HG02981 (cell line): ENCODE data around the gene ZNF423.

ENCODE experiments used
- ATAC-seq: cut with Tn5 transposase; IDR thresholded peaks from one replicate; pipeline ENCODE4 v1.9.1; 2021; ENCODE audit warnings: mild to moderate bottlenecking, moderate library complexity; ENCODE audit not compliant: unreplicated experiment

The ZNF423 gene

DNA sequence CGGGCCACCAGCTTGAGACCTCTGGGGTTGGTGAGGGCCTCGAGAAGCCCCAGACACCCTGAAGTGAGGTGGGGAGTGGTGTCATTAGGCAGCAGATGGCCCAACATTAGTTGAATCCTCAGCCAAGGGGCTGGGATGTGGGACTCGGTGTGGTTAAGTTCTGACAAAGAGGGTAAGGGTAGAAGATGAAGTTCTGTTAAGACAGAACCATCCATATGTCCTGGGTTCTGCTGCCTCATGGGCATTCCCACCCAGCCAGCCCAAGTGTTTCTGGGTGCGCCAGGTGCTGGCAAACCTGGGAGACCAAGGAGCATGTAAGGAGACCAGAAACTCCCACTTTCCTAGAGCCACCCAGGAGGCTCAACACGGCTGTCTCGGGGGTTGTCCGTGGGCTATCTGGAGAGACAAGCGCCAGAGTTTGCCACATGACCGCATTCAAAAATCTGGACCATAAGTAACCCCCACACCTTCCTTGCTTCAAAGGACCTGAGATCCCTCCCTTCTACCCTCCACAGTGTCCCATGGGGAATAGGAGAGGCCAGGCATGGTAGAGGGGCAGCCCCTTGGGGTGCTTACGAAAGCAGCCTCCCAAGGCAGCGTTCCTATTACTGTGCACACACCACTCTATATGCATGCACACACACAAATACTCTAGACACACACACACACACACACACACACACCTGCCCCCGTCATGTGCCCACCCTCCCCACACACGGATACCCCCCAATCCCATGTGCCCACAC is 353.6 kb downstream of the ZNF423 start:
- ATAC-seq, result no peak

DNA sequence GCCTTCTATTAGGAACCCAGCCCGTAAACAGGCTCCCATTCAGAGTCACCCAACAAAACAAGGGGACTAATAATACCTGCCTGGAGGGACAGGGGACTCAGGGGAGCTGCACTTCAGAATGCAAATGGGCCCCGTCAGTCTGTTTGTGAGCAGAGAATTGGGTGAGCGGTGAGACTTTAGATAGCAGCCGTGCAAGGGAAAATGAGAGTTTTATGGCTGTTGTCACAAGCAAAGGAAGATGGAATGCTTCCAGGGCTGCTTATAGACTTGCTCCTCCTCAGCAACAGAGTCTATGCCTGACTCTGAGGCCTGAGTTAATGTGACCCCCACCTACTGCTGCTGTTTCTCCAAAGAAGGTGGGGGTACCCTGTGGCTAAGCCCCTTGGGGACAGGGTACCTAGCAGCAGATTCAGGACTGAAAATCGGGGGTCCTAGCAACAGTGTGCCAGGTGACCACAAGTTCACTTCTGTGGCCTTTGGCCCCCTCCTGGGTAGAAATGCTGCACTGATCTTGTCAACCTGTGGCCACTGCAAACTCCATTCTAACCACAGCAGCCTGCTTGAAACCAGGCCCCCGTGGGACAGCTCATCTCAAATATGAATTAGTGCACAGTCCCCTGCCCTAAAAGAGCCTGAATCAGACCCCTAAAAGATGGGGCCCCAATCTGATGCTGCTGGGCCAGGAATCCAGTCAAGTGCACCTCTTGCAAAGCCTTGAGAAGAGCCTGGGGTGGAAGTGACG is 355.9 kb downstream of the ZNF423 start:
- ATAC-seq, result no peak

DNA sequence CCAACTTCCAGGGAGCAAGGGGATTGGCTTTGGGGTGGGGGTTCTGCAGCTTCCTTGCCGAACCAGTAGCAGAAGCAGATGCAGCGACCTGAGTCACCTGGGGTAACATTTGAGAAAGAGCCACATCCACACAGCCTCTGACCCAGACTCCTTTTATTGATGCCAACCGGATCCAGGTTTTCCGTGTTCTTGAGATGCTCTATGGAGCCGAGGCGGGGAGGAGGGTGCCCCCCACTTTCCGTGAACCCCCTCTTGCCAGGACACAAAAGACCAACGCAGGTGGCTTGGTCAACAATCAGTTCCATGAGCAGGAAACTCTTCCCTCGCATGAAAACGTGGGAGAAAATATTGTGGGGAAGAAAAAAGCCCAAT is 356.5 kb downstream of the ZNF423 start:
- no peak for ATAC-seq

DNA sequence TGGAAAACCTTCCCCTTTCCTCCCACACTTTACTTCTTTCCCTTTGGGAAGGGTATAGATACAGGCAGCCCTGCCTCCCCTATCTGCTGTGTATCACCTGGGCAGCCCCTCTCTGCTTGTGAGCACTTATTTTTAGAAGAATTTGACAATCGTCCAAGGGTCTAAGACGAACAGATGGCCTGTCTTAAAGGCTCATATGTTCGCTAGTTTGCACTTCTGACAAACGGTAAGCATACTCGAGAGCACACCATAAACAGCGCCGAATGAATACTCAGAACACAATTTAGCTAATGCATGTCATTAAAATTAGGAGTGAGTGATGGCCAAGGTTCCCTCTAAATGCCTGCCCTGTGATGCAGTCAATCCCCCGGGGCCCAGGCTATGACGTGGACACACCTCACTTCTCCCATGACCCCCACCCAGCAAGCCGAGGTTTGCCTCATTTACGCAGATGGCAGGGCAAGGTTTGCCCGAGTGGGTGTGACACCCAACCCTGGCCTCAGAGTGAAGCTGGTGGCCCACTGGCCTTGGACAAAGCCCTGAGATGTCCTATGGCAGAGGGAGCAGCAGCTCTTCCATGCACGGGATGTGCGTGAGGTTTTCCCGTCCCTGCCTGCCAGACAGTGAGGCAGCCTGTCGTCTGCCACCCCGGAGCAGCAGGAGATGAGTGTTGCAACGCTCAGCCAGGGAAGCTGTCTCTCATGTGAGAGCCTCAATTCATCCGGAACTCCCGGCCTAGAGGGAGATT is 357.1 kb downstream of the ZNF423 start:
- no peak for ATAC-seq

DNA sequence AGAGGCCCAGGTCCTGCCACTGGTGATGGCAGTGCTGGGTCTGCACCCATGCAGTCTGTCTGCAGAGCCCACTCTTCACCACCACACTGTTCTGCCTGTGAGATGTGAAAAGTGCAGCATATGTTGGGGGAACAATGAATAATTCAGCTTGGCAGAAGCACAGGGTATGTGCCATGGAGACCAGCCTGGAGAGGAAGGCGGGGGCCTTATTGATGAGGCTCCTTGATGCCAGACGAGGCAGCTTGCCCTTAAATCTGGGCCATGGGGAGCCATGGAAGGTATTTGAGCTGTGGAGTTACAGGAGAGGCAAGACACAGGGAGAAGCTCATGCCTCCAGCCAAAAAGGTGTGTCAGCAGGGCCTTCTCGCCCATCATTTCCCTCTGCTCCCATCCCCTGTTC is 357.6 kb downstream of the ZNF423 start:
- ATAC-seq, result no peak

DNA sequence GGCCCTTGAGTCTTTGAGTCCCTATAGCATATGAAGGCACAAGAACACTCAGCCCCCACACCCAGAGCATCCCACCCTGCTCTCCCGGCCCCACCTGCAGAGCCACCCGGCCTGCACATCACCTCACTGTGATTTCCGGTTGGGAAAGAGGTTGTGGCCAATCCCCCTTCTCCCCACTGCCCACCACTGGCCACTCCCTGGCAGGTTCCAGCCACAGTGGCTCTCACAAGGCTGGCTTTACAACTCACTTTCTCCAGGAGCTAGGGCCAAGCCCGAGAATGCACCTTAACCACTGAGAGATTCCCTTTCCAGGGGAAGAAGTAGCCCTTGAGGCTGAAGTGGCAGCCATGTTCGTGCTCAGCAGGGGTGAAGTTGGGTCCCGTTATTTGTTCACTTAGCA is 358.4 kb downstream of the ZNF423 start:
- no peak for ATAC-seq

DNA sequence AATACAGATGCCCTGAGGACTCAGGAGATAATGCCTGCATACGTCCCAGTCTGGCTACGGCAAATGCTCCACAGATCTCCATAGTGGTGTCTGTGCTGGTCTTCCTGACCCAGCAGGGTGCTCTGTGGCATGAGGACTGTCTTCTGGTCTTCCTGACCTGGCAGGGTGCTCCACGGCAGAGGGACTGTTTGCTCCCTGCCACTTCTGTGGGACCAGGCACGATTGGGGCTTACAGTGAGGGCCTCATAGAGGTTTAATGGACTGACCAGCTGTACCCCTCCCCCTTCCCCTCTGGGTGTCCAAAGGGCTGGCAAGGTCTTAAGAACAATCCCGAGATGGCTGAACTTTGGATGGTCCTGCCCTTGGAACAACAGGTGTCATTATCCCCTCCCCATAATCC is 359.3 kb downstream of the ZNF423 start:
- ATAC-seq, result no peak

DNA sequence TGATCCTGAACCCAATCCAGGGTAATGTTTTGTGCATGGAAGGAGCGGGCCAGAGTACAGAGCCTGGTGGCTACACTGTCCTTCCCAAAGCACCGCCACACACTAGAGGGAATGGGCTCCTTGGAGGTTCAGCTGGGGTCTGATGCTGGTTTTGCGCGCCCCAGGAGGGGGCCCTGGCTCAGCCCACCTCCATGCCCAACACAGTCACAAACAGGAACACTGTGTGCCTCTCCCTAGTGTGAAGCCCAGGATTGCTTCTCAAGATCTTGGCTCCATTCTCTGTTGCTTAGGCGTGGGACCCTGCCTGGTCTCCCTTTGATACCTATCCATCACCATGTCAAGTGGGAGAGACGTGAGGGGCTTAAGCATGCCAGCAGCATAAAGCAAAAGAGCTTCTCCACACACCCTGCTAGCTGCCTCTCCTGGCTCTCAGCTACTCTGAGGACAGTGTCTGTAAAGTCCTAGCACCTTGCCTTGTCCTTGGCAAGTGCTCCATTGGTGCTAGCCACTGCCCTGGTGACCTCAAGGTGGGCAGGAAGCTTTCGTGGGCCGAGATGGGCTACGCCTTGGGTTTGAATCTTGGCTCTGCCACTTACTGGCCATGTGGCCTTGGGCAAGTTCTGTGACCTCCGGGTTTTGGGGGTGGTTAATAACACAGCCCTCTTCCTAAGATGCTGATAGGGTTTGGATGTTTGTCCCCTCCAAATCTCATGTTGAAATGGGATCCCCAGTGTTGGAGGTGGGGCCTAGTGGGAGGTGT is 360.1 kb downstream of the ZNF423 start:
- ATAC-seq, result no peak

DNA sequence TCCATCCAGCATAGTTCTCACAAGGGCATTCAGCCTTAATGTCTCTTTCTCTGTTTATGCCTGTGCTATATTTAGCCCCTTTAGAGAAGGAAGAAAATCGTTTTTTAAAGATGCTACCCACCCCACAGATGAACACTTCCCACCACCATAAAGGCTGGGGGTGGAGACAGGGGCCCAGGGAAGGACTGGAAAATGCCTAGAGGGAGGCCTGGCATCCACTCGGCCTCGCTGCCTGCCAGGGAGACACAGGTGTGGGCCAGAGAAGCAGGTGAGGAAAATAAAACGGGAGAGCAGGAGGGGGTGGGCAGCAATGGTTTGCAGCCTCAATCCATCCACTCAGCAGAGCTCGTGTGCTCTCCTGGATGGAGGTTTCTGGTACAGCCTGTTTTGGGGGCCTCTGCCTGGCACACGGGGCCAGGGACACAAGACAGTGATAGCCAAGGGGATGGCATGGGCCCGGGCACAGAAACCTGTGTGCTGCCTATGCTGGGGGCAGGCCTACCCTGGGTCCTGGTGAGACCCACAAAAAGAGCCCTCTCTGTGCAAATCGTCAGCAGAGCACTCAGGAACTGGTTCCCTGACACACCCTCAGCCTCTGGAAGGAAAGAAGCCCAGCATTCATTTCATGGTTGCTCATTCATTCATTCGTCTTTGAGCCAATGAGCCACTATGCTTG is 360.9 kb downstream of the ZNF423 start:
- ATAC-seq, result no peak

DNA sequence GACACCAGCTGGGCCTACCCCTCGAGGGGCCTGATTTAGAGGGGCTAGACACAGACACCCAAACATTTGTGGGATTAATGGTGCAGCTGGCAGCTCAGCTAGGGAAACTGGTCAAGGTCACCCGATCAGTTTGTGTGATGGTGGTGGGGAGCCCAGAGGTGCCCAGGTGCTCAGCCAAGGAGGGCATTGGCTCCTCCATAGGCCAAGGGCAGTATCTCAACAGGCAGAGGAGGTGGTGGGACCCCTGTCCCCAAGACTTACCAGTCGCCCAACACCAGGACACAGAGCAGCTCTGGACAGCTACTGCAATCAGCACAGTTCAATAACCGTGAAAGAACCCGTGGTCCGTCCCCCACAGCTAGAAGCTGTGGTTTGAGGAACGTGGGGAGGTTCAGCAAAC is 361.4 kb downstream of the ZNF423 start:
- ATAC-seq, result no peak

DNA sequence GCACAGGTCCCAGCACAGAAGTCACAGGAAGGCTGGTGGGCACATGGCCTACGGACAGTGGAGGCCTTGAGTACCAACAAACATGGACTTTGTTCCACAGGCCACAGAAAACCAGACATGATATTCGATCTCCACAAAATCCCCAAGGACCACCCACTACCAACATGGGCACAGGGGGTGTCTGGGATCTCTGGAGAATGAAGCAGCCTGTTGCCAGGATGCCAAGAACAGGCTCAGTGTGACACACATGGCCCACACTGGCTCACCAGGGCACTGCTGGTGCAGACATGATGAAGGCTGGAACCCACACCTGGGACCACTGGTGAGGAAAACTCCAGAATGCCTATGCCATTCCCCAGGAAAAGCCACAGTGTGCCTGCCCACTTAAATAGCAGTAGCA is 362.1 kb downstream of the ZNF423 start:
- no peak for ATAC-seq

DNA sequence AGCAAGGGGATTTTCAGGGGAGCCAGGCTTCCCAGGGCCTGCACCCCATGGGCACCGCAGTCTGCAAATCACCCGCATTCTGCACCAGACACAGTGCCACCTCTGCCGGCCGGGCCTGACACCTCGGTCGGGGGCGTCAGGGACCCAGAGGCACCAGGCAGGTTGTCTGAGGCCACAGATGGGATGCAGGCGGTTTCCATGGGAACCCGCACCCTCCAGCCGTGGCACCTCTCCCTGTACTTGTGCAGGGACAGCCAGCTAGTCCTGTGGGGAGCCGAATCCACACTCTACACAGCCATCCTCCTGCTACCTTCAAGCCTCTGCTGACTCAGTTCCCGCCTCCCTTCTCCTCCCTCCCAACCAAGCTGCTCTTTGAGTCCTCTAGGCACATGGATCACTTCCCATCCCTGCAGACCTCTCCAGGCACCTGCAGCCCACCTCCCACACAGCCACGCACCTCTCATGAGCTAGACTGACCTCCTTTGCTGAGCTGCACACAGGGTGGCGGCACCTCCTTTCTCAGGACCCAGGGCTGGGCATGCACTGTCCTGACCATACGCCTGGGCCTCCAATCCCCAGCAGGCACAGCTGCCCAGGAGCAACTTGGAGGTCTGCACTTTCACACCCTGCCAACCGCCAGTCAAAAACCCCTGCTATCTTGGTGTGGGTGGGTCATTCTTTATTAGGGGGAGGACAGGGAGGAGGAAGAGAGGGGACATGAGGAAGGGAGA is 362.9 kb downstream of the ZNF423 start:
- no peak for ATAC-seq

DNA sequence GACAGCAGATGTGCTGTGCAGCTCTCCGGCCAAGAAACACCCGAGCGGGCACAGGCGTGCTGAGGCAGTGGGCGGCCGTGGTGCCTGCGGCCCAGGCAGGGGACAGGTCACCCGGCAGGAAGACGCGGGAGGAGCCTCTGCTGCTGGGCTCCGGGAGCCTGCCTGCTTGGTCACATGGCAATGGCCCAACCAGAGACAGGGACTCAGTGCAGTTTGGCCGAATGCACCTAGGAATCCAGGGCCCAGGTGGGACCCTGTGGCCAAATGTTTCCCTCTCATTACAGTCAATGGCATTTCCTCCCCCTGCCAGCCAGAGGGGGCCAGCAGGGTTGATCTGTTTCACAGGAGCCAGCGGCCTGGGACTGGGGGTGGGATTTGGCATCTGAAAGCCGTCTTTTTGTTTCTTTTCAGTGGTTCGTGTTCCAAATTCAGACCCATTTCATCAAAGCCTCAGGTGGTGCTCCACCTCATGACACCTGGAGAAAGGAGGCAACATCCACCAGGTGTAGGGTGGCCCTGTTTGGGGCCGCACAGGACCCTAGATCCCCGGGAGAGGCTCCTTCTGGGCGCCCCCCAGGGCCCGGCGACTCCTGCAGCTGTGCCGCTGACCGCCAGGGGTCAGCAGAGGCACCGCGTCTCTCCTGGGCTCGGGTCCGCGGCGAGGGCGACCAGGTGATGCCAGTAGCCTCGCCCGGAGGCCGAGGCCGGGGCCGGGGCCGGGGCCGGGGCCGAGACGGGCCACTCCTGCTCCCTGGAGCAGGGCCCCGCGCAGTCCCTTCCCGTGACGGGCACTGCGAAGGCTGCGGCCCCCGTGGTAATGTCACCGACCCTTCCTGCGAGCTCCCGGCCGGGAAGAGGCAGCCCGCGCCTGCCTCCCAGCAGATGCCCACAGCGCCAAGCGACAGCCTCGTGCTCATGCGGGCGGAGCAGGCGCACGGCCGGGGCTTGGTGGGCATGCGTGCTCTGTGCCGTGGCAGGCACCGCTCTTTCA is 363.8 kb downstream of the ZNF423 start:
- no peak for ATAC-seq

DNA sequence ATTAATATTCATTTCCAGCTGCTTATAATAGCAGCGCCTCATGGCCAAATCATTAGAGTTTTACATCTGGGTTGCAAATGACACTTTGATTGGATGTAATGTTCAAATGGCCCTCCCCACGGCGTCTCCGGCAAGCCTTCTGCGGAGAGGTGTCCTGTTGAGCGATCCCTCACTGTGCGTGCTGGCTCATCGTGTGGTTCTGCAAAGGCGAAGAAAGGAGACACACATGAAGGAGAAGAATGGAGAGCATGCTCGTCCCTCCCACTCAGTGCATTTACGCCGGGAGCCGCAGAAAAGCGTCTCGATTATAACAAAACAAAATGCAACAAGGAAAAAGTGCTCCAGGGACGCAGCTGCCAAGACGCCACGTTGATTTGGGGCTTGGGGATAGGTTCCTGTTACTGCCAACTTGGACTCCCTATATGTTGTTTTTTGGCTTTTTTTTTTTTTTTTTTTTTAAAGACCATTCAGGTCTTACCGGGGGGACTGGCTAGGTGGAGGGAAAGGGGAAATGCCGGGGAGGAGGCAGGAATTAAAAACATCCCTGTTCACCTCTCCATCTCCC is 364.7 kb downstream of the ZNF423 start:
- ATAC-seq, result no peak

DNA sequence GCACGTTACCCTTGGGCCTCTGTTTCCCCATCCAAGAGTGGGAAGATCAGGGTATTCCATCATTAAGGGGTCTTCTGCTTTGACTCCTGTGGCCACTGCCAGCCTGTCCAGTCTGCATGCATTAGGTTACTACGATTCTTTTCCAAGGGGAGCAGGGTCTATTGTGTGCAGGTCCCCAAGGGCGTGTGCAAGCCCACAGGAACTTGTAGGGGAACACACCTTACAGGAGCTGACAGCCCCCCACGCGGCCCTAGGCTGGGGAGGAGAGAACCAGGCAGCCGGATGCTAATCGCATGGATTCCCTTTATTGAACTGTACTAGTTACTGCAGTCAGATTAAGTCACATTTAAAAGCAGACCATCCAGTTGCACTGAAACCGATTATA is 365.6 kb downstream of the ZNF423 start:
- no peak for ATAC-seq

DNA sequence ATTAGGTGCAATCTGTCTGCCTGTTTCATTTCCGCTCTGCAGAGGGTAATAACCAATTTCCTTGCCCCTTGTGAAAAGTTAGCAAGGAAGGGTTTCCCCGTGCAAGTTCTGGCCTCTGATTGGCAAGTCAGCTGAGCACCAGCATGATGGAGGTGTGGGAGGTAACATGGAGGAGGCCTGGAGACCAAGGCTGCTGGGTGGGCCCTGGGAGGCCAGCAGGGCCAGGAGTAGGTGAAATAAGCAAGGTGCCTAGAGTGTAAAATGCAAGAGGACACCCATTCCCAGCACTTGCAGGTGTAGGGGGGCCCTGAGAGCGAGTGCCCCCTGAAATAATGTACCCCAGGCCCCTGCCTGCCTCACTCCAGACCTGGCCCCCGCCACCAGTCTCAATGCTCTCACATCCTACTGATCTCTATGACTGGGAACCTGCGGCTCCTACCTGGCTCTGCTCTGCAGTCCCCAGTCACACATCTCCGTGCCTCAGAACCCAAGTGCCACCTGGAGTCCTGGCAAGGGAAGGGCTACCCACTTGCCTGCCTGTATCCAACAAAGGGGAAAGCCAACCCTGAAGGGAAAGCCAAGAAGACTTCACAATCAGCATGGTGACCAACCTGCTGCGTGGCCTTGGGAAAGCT is 366.1 kb downstream of the ZNF423 start:
- no peak for ATAC-seq

DNA sequence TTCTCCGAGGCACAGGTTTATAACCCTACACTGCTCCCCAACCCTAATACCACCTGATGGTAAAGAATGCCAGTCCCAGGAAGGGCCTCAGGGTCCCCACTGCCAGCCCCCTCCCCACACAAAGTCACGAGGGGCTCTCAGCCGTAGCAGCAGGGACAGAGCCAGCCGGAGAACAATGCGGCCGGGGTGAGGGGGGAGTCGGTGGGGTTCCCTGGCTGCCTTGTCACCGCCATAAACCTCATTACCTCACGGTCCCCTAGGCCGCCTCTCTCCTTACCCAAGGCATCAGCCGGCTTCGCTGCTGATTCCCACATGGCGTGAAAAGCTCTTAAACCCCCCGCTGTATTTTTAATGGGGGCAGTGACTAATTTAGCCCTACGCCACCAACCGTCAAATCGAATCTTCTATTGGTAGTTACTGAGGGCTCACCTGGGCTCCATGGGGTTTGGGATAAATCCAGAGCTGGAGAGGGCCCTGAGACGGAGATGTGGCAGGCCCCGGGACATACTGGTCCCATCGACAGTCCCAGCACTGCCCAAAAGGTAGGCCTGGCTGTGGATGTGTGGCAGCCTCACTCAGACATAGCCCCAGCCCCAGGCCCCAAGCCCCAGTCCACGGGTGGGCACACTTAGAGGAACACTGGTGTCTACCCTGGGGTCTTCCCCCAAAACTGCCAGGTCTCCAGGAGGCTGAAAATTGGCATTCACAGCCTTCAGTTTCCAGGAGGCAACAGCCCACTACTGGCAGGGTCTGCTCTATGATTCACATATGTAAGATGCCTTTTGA is 367.0 kb downstream of the ZNF423 start:
- ATAC-seq, result no peak
